ENCODE data around the gene TTC29. TPM values are rescaled to one million over a fixed set of nuclear protein-coding genes. Genes with fewer than 3 reads are reported as not detected.

TTC29 gene
- total RNA-seq, 1 experiment from 2014 or later = not detected

- BruUV-seq (replicated peaks) = no TSS peak
- Mint-ChIP-seq H3K4me3 (ENCODE audit: unreplicated experiment) (no peak overlapping the region), H3K36me3 (ENCODE audit: insufficient read depth, unreplicated experiment) (no peaks in the 10 kb centered on the region), H3K4me1 (ENCODE audit: insufficient read depth, unreplicated experiment) (no peaks in the 10 kb centered on the region), H3K27ac (ENCODE audit: low read depth, unreplicated experiment) (no peak overlapping the region), H3K9me3 (ENCODE audit: unreplicated experiment) (no peaks in the 10 kb centered on the region), H3K27me3 (ENCODE audit: insufficient read depth, unreplicated experiment) (no peaks in the 10 kb centered on the region)
- ChIA-PET CTCF (interaction anchor here (1.0 kb wide), 1 partner anchor 9 kb away, joined by 6 read pairs; no protein-coding TSS in a partner anchor), POLR2A (no interaction called here)
- intact Hi-C loops (cut with micrococcal nuclease) = no loop called here
- no peak for TF ChIP-seq CTCF (IDR thresholded peaks at IDR 0.05; ENCODE audit: unreplicated experiment)
- DNase-seq (ENCODE audit: unreplicated experiment) = no peak
Measured at GRCh38 chr4:146661367-146661766, 284.3 kb downstream of the TTC29 start.
